Adipose tissue (tissue), 3 donors: ENCODE results near the gene SCTR. TPM values are rescaled to one million over a fixed set of nuclear protein-coding genes. Genes with fewer than 3 reads are reported as not detected.
"Not testable (repeated sequence)": the region's sequence is repeated elsewhere in the genome, so short reads cannot be mapped to it uniquely, and the experiment has no call there.

Source experiments
- H3K27ac ChIP-seq: one replicate; pipeline ENCODE4 v1.5.1; 2013; ENCODE audit warnings: low read depth, low read length
- WGBS, 3 donors: extraction: QIAGEN DNeasy Blood & Tissue Kit; methylation state at CpG; one replicate each; pipeline ENCODE4 v1.1.7; 2013; 5-methylcytosine and 5-hydroxymethylcytosine counted together
- polyA plus RNA-seq, 3 donors: library from polyadenylated mRNA; stranded (reverse); fragments of 200-250 nt; gene quantifications; one replicate each; pipeline ENCODE4 v1.2.3, GENCODE V29; 2013
- donor health status: healthy with polysubstance abuse.
- donor health status: Bipolar disorder and iron deficiency.
- donor health status: healthy.

The SCTR gene
- polyA plus RNA-seq, 3 donors = 0.65 to 59.8 TPM; not detected in 1

DNA sequence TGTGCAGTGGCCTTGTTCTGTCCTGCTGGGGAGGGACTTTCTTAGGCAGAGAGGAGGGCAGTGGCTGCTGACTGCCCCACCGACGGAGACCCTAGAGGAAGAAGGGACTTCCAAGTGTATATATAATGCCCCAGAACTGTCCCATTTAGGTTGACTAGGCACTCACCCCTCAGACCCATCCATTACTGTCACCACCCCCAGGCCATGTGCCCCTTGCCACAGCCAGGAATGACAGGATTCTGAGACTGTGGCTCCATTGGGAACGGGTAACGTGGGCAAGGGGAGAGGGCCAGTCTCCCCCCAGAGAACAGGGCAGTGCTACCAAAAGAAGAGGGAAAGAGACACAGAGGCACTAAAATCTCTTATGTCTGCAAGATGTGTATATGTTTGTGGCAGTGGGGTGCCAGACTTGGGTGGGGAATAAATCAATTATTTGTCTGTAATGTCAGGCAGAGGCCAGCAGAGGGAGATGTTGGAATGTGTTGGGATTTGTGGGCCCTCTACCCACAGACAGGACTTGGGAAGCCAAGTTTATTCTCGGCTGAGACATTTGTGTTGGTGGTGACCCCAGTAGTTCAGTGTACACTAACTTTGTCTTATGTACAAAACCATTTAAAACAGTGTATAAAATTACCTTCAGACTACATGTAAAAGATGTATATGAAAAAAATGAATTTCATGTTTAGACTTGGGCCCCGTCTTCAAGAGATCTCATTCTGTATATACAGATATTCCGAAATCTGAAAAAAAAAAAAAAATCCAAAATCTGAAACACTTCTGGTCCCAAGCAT is 116.7 kb downstream of the SCTR start:
- 67 to 82% (median 71%) methylated on average over 7 of the region's 7 CpGs for WGBS, 3 donors
- H3K27ac ChIP-seq = no peak overlapping the region

GRCh38 chr2:119405151-119405550 is 119.1 kb downstream of the SCTR start:
- WGBS, 3 donors = 90 to 98% (median 94%) methylated on average over 2 of the region's 2 CpGs
- no peak overlapping the region for H3K27ac ChIP-seq

GRCh38 chr2:119403618-119404017 is 120.7 kb downstream of the SCTR start:
- WGBS, 3 donors = 84 to 96% (median 87%) methylated on average over 12 of the region's 12 CpGs
- H3K27ac ChIP-seq = not testable (repeated sequence)

DNA sequence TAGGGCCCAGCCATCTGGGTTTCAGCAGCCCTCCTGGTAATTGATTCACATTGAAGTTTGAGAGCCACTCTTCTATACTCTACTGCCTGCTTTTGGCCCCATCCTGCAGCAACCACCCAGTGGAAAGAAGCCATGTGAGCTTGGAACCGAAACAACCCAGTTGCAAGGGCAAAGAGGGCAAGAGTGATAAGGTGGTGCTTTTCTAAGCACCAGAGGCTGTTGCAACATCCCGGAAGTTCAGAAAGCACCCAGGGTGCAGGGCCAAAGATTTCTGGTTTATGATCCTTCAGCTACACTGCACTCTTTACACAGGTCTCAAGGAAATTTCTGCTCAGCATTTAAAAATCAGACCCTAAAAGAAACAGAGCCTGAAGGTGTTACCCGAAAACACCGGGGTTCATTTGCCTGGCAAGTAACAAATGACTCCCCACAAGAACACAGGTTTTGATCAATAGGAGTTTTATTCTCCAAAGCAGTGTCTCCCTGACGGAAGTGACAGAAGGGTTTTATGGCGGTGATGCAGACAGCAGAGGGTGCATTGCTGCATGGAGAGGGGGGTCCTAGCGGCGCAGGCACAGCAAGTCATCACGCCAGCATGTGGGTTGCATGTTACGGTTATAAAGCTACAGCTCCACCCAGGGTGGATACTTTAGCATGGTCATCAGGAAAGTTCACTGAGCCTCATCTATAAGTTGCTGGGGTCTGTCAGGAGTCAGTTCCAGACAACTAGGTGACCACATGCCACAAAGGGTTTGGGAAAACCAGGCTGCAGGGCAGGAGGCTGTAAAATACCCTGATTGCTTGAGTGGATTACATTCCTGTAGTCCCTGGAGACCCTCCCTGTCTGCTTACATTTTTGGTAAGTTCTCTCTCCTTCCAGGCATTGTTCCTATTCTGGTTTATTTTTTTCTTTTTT is 121.4 kb downstream of the SCTR start:
- 65 to 81% (median 68%) methylated on average over 10 of the region's 10 CpGs for WGBS, 3 donors
- no peak overlapping the region for H3K27ac ChIP-seq

- WGBS, 3 donors = 89 to 94% (median 92%) methylated on average over 5 of the region's 5 CpGs
- H3K27ac ChIP-seq = no peak overlapping the region
Observed at GRCh38 chr2:119402106-119402505, 122.2 kb downstream of the SCTR start.

DNA sequence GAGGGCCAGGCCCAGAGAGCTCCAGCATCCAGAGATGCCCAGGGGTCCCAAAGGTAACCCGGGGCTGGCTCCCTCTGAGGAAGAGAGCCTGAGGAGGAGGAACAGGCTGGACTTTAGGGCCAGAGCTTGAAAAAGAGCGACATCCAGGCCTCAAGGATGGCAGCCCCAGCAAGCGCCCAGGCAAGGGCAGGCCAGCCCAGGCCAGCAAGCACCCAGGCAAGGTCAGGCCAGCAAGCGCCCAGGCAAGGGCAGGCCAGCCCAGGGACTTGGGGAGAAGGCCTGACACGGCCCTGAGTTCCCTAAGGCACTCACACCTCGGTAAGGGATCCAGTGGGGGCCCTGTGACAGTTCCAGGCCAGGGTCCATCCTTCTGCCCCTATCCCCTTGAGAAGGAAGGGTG is 127.1 kb downstream of the SCTR start:
- no peak overlapping the region for H3K27ac ChIP-seq
- 87 to 95% (median 95%) methylated on average over 6 of the region's 6 CpGs for WGBS, 3 donors

GRCh38 chr2:119393971-119394748 is 130.1 kb downstream of the SCTR start:
- WGBS, 3 donors = 80 to 91% (median 86%) methylated on average over 3 of the region's 3 CpGs
- H3K27ac ChIP-seq = no peak overlapping the region

Other genes with a start within 250 kb of the SCTR start
- 10 to 100 TPM; 10.8 to 31.9 (median 19.3) TPM for gene C2orf76, start 157.6 kb downstream of the SCTR start, polyA plus RNA-seq
- 1,000 to 10,000 TPM in 1 of 3 donors, 100 to 1,000 TPM in 2; 207 to 1,132 (median 690) TPM for gene DBI, start 157.5 kb downstream of the SCTR start, polyA plus RNA-seq
- 10 to 100 TPM in 1 of 3 donors, 1 to 10 TPM in 2; 6.0 to 77.7 (median 9.2) TPM for gene TMEM37, start 92.6 kb downstream of the SCTR start, polyA plus RNA-seq
- 1 to 10 TPM in 1 of 3 donors, under 1 TPM in 1, not detected in 1; 0.67 to 5.6 TPM for gene CFAP221, start 20.0 kb upstream of the SCTR start, polyA plus RNA-seq
- gene TMEM177, start 154.7 kb upstream of the SCTR start, polyA plus RNA-seq = 1 to 10 TPM; 3.9 to 7.4 (median 5.1) TPM
- 1 to 10 TPM; 3.6 to 7.5 (median 7.2) TPM for gene PTPN4, start 235.4 kb upstream of the SCTR start, polyA plus RNA-seq